Activated CD4-positive, alpha-beta T cell treated with anti-CD3 and anti-CD28 coated beads, Interleukin-2, amount 50 U/mL, for 24 hours (primary cell): ENCODE results near the gene SP7.

Experiments used
- DNase-seq, 2 donors: peaks; one replicate each; pipeline ENCODE4 v3.0.0-alpha.2; 2020; ENCODE audit warnings: low read depth in 1 of 2, low spot score in 1 of 2

SP7 gene

GRCh38 chr12:53279283-53279869 is 56.8 kb downstream of the SP7 start:
- DNase-seq: no peak

DNA sequence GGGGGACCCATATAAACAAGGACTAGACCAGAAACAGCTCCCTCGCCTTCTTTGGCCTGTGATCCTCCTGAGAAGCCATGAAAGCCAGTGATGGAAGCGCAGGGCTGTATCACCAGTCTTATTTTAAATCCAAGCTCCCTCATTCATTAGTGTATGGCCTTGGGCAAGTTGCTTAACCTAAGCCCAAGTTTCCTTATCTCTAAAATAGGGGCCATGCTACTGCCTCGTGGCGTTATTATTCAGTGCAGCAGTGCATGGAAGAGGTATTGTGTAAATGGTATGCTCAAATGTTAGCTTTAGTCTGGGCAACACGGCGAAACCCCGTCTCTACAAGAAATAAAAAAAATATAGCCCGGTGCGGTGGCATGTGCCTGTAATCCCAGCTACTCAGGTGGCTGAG is 58.2 kb downstream of the SP7 start:
- no peak for DNase-seq
